HUES6 (cell line): ENCODE measurements around the gene EPB41.

Experiments used
- H3K27ac ChIP-seq: 2 replicates; pipeline ENCODE4 v1.7.0; 2013; ENCODE audit warnings: low read depth, mild to moderate bottlenecking, low read length, inconsistent platforms
- H3K27me3 ChIP-seq: 2 replicates; pipeline ENCODE4 v1.6.1; 2013; ENCODE audit warnings: low read length; ENCODE audit not compliant: control insufficient read depth, insufficient read depth
- H3K36me3 ChIP-seq: 2 replicates; pipeline ENCODE4 v1.6.1; 2013; ENCODE audit warnings: low read length; ENCODE audit not compliant: control insufficient read depth, insufficient read depth
- H3K4me1 ChIP-seq: 2 replicates; pipeline ENCODE4 v1.6.1; 2013; ENCODE audit warnings: low read length; ENCODE audit not compliant: control insufficient read depth, insufficient read depth
- H3K4me3 ChIP-seq: 2 replicates; pipeline ENCODE4 v1.5.1; 2013; ENCODE audit warnings: low read depth, low read length
- H3K9ac ChIP-seq: one replicate; pipeline ENCODE4 v1.6.1; 2013; ENCODE audit warnings: mild to moderate bottlenecking, low read length
- H3K9me3 ChIP-seq: 2 replicates; pipeline ENCODE4 v1.6.1; 2013; ENCODE audit warnings: low read depth, low read length; ENCODE audit not compliant: control insufficient read depth, insufficient read depth

The EPB41 gene

GRCh38 chr1:29159773-29160172 lies 245.4 kb downstream of the EPB41 start:
- peaks cover 77% of the 10 kb centered on the region for H3K36me3 ChIP-seq
- no peaks in the 10 kb centered on the region for H3K9me3 ChIP-seq
- H3K4me3 ChIP-seq, result no peak overlapping the region
- H3K9ac ChIP-seq, result no peak overlapping the region
- no peaks in the 10 kb centered on the region for H3K27me3 ChIP-seq
- no peak overlapping the region for H3K27ac ChIP-seq
- H3K4me1 ChIP-seq, result peaks cover 40% of the 10 kb centered on the region

- Histone ChIP-seq H3K27ac (peak overlapping the region; percentile 29; the same call in 1 of the 2 replicates), H3K9ac (no peak overlapping the region), H3K36me3 (peaks cover 72% of the 10 kb centered on the region), H3K4me3 (no peak overlapping the region), H3K9me3 (no peaks in the 10 kb centered on the region), H3K27me3 (no peaks in the 10 kb centered on the region), H3K4me1 (peaks cover 57% of the 10 kb centered on the region)
Observed at GRCh38 chr1:29162025-29162424, 247.7 kb downstream of the EPB41 start.

GRCh38 chr1:29162476-29163138 lies 248.2 kb downstream of the EPB41 start:
- peaks cover 69% of the 10 kb centered on the region for H3K36me3 ChIP-seq
- H3K9ac ChIP-seq, result no peak overlapping the region
- peak overlapping the region; percentile 90 for H3K27ac ChIP-seq
- H3K9me3 ChIP-seq, result no peaks in the 10 kb centered on the region
- H3K4me3 ChIP-seq, result no peak overlapping the region
- H3K4me1 ChIP-seq, result peaks cover 54% of the 10 kb centered on the region
- H3K27me3 ChIP-seq, result no peaks in the 10 kb centered on the region

GRCh38 chr1:29164588-29164987 lies 250.2 kb downstream of the EPB41 start:
- H3K4me3 ChIP-seq, result peak overlapping the region; percentile 31; the same call in 1 of the 2 replicates
- H3K9ac ChIP-seq, result peak overlapping the region; percentile 59
- H3K36me3 ChIP-seq, result peaks cover 63% of the 10 kb centered on the region
- peak overlapping the region; percentile 90 for H3K27ac ChIP-seq
- peaks cover 54% of the 10 kb centered on the region for H3K4me1 ChIP-seq
- H3K27me3 ChIP-seq, result no peaks in the 10 kb centered on the region
- no peaks in the 10 kb centered on the region for H3K9me3 ChIP-seq

GRCh38 chr1:29166291-29166878 lies 252.0 kb downstream of the EPB41 start:
- peak overlapping the region; percentile 90 for H3K27ac ChIP-seq
- peaks cover 62% of the 10 kb centered on the region for H3K36me3 ChIP-seq
- peaks cover 72% of the 10 kb centered on the region for H3K4me1 ChIP-seq
- no peaks in the 10 kb centered on the region for H3K9me3 ChIP-seq
- H3K9ac ChIP-seq, result peak overlapping the region; percentile 40
- no peaks in the 10 kb centered on the region for H3K27me3 ChIP-seq
- H3K4me3 ChIP-seq, result no peak overlapping the region

GRCh38 chr1:29167904-29168303 lies 253.5 kb downstream of the EPB41 start:
- Histone ChIP-seq H3K4me3 (no peak overlapping the region), H3K9ac (no peak overlapping the region), H3K9me3 (no peaks in the 10 kb centered on the region), H3K36me3 (peaks cover 58% of the 10 kb centered on the region), H3K4me1 (peaks cover 65% of the 10 kb centered on the region), H3K27ac (no peak overlapping the region), H3K27me3 (no peaks in the 10 kb centered on the region)
